ENCODE measurements around the gene MCTP1. TPM values are rescaled to one million over a fixed set of nuclear protein-coding genes. Genes with fewer than 3 reads are reported as not detected.

Gene MCTP1
- total RNA-seq, 1 experiment from 2014 or later, result 5.6 TPM

DNA sequence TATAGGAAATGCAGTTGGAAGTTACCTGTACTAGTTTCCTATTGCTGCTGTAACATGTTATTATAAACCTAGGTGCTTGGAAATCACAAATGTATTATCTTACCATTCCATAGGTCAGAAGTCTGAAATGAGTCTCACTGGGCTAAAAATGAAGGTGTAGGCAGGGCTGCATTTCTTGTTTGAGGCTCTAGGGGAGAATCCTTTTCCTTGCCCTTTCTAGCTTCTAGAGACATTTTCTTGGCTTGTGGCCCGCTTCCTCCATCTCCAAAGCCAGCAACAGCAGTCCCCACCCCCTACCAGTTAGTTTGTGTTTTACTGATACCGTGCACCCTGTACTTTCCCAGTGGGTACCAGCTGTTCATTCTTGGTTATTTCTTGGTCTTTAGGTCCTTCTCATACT is 513.2 kb downstream of the MCTP1 start:
- Mint-ChIP-seq H3K36me3 (0 out of 2 replicates have a peak, but pooled peaks cover 3% of the 10 kb centered on the region), H3K9me3 (peaks cover 8% of the 10 kb centered on the region), H3K4me3 (no peak overlapping the region), H3K27me3 (ENCODE audit: low read depth) (no peaks in the 10 kb centered on the region), H3K27ac (no peak overlapping the region), H3K4me1 (no peaks in the 10 kb centered on the region)
- DNase-seq (ENCODE audit: low spot score), result no peak
- TF ChIP-seq CBFB (CRISPR knock-in tag; IDR thresholded peaks at IDR 0.05; ENCODE audit: low read depth), result no peak
- TF ChIP-seq, protein P1, sequence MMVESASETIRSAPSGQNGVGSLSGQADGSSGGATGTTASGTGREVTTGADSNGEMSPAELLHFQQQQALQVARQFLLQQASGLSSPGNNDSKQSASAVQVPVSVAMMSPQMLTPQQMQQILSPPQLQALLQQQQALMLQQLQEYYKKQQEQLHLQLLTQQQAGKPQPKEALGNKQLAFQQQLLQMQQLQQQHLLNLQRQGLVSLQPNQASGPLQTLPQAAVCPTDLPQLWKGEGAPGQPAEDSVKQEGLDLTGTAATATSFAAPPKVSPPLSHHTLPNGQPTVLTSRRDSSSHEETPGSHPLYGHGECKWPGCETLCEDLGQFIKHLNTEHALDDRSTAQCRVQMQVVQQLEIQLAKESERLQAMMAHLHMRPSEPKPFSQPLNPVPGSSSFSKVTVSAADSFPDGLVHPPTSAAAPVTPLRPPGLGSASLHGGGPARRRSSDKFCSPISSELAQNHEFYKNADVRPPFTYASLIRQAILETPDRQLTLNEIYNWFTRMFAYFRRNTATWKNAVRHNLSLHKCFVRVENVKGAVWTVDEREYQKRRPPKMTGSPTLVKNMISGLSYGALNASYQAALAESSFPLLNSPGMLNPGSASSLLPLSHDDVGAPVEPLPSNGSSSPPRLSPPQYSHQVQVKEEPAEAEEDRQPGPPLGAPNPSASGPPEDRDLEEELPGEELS (CRISPR knock-in tag; IDR thresholded peaks at IDR 0.05), result no peak
- TF ChIP-seq CREB1 (CRISPR knock-in tag; IDR thresholded peaks at IDR 0.05), result no peak
- no peak for TF ChIP-seq ZBTB21 (CRISPR knock-in tag; IDR thresholded peaks at IDR 0.05; ENCODE audit: borderline replicate concordance)
- TF ChIP-seq PREB (CRISPR knock-in tag; IDR thresholded peaks at IDR 0.05; ENCODE audit: borderline replicate concordance), result no peak
- no peak for TF ChIP-seq CREM (CRISPR knock-in tag; IDR thresholded peaks at IDR 0.05)
- TF ChIP-seq USF1 (CRISPR knock-in tag; IDR thresholded peaks at IDR 0.05), result no peak
- POLR2A ChIA-PET, result no interaction called here
- ATAC-seq, result peak; percentile 71
- CTCF ChIA-PET, result interaction anchor here (0.7 to 1.2 kb wide), 2 partner anchors 14 to 122 kb away, joined by 3 read pairs; no protein-coding TSS in a partner anchor

- Mint-ChIP-seq H3K4me1 (no peaks in the 10 kb centered on the region), H3K27me3 (ENCODE audit: low read depth) (no peaks in the 10 kb centered on the region), H3K27ac (no peak overlapping the region), H3K4me3 (no peak overlapping the region), H3K9me3 (peaks cover 8% of the 10 kb centered on the region), H3K36me3 (0 out of 2 replicates have a peak, but pooled peaks cover 3% of the 10 kb centered on the region)
- POLR2A ChIA-PET, result no interaction called here
- DNase-seq (ENCODE audit: low spot score) (no peak), ATAC-seq (no peak)
- TF ChIP-seq, protein P2, sequence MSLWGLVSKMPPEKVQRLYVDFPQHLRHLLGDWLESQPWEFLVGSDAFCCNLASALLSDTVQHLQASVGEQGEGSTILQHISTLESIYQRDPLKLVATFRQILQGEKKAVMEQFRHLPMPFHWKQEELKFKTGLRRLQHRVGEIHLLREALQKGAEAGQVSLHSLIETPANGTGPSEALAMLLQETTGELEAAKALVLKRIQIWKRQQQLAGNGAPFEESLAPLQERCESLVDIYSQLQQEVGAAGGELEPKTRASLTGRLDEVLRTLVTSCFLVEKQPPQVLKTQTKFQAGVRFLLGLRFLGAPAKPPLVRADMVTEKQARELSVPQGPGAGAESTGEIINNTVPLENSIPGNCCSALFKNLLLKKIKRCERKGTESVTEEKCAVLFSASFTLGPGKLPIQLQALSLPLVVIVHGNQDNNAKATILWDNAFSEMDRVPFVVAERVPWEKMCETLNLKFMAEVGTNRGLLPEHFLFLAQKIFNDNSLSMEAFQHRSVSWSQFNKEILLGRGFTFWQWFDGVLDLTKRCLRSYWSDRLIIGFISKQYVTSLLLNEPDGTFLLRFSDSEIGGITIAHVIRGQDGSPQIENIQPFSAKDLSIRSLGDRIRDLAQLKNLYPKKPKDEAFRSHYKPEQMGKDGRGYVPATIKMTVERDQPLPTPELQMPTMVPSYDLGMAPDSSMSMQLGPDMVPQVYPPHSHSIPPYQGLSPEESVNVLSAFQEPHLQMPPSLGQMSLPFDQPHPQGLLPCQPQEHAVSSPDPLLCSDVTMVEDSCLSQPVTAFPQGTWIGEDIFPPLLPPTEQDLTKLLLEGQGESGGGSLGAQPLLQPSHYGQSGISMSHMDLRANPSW (CRISPR knock-in tag; conservative IDR thresholded peaks at IDR 0.05; ENCODE audit: low read depth), result no peak
- no peak for TF ChIP-seq MLX (CRISPR knock-in tag; IDR thresholded peaks at IDR 0.05)
- TF ChIP-seq ZNF532 (CRISPR knock-in tag; IDR thresholded peaks at IDR 0.05; ENCODE audit: borderline replicate concordance), result no peak
- TF ChIP-seq SMAD3 (CRISPR knock-in tag; IDR thresholded peaks at IDR 0.05; ENCODE audit: borderline replicate concordance), result no peak
- no peak for TF ChIP-seq TEAD4 (CRISPR knock-in tag; IDR thresholded peaks at IDR 0.05)
- TF ChIP-seq TP53 (CRISPR knock-in tag; IDR thresholded peaks at IDR 0.05), result no peak
- no peak for TF ChIP-seq TEAD1 (CRISPR knock-in tag; IDR thresholded peaks at IDR 0.05)
- no peak for TF ChIP-seq NFYB (CRISPR knock-in tag; conservative IDR thresholded peaks at IDR 0.05; ENCODE audit: low read depth)
- TF ChIP-seq NFATC4 (CRISPR knock-in tag; IDR thresholded peaks at IDR 0.05), result no peak
- no peak for TF ChIP-seq ZNF138 (CRISPR knock-in tag; conservative IDR thresholded peaks at IDR 0.05)
- TF ChIP-seq, protein P3, sequence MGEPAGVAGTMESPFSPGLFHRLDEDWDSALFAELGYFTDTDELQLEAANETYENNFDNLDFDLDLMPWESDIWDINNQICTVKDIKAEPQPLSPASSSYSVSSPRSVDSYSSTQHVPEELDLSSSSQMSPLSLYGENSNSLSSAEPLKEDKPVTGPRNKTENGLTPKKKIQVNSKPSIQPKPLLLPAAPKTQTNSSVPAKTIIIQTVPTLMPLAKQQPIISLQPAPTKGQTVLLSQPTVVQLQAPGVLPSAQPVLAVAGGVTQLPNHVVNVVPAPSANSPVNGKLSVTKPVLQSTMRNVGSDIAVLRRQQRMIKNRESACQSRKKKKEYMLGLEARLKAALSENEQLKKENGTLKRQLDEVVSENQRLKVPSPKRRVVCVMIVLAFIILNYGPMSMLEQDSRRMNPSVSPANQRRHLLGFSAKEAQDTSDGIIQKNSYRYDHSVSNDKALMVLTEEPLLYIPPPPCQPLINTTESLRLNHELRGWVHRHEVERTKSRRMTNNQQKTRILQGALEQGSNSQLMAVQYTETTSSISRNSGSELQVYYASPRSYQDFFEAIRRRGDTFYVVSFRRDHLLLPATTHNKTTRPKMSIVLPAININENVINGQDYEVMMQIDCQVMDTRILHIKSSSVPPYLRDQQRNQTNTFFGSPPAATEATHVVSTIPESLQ (CRISPR knock-in tag; IDR thresholded peaks at IDR 0.05), result no peak
- TF ChIP-seq JAZF1 (CRISPR knock-in tag; IDR thresholded peaks at IDR 0.05), result no peak
- TF ChIP-seq, protein P4, sequence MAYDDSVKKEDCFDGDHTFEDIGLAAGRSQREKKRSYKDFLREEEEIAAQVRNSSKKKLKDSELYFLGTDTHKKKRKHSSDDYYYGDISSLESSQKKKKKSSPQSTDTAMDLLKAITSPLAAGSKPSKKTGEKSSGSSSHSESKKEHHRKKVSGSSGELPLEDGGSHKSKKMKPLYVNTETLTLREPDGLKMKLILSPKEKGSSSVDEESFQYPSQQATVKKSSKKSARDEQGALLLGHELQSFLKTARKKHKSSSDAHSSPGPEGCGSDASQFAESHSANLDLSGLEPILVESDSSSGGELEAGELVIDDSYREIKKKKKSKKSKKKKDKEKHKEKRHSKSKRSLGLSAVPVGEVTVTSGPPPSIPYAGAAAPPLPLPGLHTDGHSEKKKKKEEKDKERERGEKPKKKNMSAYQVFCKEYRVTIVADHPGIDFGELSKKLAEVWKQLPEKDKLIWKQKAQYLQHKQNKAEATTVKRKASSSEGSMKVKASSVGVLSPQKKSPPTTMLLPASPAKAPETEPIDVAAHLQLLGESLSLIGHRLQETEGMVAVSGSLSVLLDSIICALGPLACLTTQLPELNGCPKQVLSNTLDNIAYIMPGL (CRISPR knock-in tag; IDR thresholded peaks at IDR 0.05), result no peak
- CTCF ChIA-PET, result interaction anchor here (0.7 kb wide), 1 partner anchor 199 kb away, joined by 3 read pairs; no protein-coding TSS in a partner anchor
Observed at GRCh38 chr5:94769996-94770395, 514.9 kb downstream of the MCTP1 start.

Data from WTC11 (cell line).